GM12878 (cell line): ENCODE data around the gene BORCS5. TPM values are rescaled to one million over a fixed set of nuclear protein-coding genes. Genes with fewer than 3 reads are reported as not detected.

Source experiments
- ATAC-seq: fragments of 200-7000 bp; cut with Tn5 transposase; 3 replicates; pipeline ENCODE4 v1.9.1; 2020; ENCODE audit warnings: mild to moderate bottlenecking, moderate library complexity
- BruUV-seq: library from RNA; stranded (reverse); fragments of 400-500 nt; replicated peaks from 2 replicates; lab custom pipeline; 2021; lab: Mats Ljungman, UMichigan
- CTCF ChIA-PET: fragments of 300-600 bp; sonication (Branson Sonifier 250); formaldehyde crosslinking; extraction: SDS; loops from one replicate; lab custom pipeline; 2021; ENCODE audit warnings: inconsistent platforms; lab: Yijun Ruan, JAX
- POLR2A ChIA-PET: fragments of 350-600 bp; formaldehyde crosslinking; extraction: SDS; loops from one replicate; lab custom pipeline; 2021; ENCODE audit warnings: inconsistent platforms; lab: Charles Lee
- RAD21 ChIA-PET: fragments of 300-600 bp; sonication (Branson Sonifier 250); formaldehyde crosslinking; loops from one replicate; lab custom pipeline; 2023; ENCODE audit warnings: antibody characterized with exemption; ENCODE audit not compliant: unreplicated experiment; lab: Charles Lee
- SMC1A ChIA-PET: fragments of 300-600 bp; sonication (Branson Sonifier 250); formaldehyde crosslinking; loops from one replicate; lab custom pipeline; 2023; ENCODE audit not compliant: unreplicated experiment, uncharacterized antibody; lab: Charles Lee
- DNase-seq: peaks from one replicate; pipeline ENCODE4 v3.0.0-alpha.2; 2011; ENCODE audit warnings: low read depth, low spot score
- FAIRE-seq: peaks from 3 replicates; lab custom pipeline; 2011; peaks lifted over from hg19 to GRCh38; lab: Jason Lieb, UNC
- H2AFZ ChIP-seq: 2 replicates; pipeline ENCODE4 v1.6.0; 2011; ENCODE audit warnings: low read depth, low read length, control low read depth; ENCODE audit not compliant: control insufficient read depth
- H3K27ac ChIP-seq: 2 replicates; pipeline ENCODE4 v1.5.1; 2011; ENCODE audit warnings: control low read depth; ENCODE audit not compliant: control insufficient read depth, insufficient read depth
- H3K27me3 ChIP-seq, 2 experiments: replicated peaks in 1 of 2; 2 replicates each; pipeline versions ENCODE4 v1.6.0 to v1.6.1; 2011; ENCODE audit warnings: low read length in 1 of 2; ENCODE audit not compliant: control insufficient read depth in 2 of 2, insufficient read depth in 2 of 2
- H3K36me3 ChIP-seq, 2 experiments: 2 replicates each; pipeline ENCODE4 v1.5.1; 2011; ENCODE audit warnings: low read length in 1 of 2; ENCODE audit not compliant: control insufficient read depth in 2 of 2, insufficient read depth in 2 of 2
- H3K4me1 ChIP-seq: 2 replicates; pipeline ENCODE4 v1.6.1; 2011; ENCODE audit warnings: mild to moderate bottlenecking, low read length, moderate library complexity, mixed read lengths; ENCODE audit not compliant: control insufficient read depth, insufficient read depth
- H3K4me2 ChIP-seq: 2 replicates; pipeline ENCODE4 v1.6.0; 2011; ENCODE audit warnings: control low read depth; ENCODE audit not compliant: control insufficient read depth, insufficient read depth
- H3K4me3 ChIP-seq: fragments of 200-600 bp; sonication (generic); 2 replicates; pipeline ENCODE4 v1.5.1; 2016
- H3K79me2 ChIP-seq: 2 replicates; pipeline ENCODE4 v1.6.0; 2011; ENCODE audit warnings: low read length; ENCODE audit not compliant: control insufficient read depth, insufficient read depth
- H3K9ac ChIP-seq: 2 replicates; pipeline ENCODE4 v1.8.0; 2011; ENCODE audit warnings: low read length, control low read depth, mixed read lengths; ENCODE audit not compliant: control insufficient read depth, insufficient read depth
- H3K9me3 ChIP-seq: replicated peaks from 3 replicates; pipeline ENCODE4 v1.5.1; 2011; ENCODE audit warnings: mild to moderate bottlenecking, low read length; ENCODE audit not compliant: control insufficient read depth, insufficient read depth
- H4K20me1 ChIP-seq: 2 replicates; pipeline ENCODE4 v1.6.0; 2011; ENCODE audit not compliant: control insufficient read depth, insufficient read depth
- ATF2 ChIP-seq: IDR thresholded peaks from 2 replicates; pipeline ENCODE4 v1.6.1; 2012; ENCODE audit warnings: low read length, inconsistent platforms
- GATAD2B ChIP-seq: fragments of 450-650 bp; conservative IDR thresholded peaks from 2 replicates; pipeline ENCODE4 v1.6.1; 2017; ENCODE audit warnings: low read depth, mild to moderate bottlenecking, moderate library complexity
- IKZF2 ChIP-seq, 2 experiments: fragments of 450-650 bp; IDR thresholded peaks; 2 replicates each; pipeline ENCODE4 v1.6.1; 2017; ENCODE audit warnings: mild to moderate bottlenecking in 2 of 2, moderate library complexity in 2 of 2
- MEF2A ChIP-seq: IDR thresholded peaks from 2 replicates; pipeline ENCODE4 v1.6.1; 2011; ENCODE audit warnings: low read depth, mild to moderate bottlenecking, low read length, moderate library complexity; ENCODE audit not compliant: insufficient read depth
- RELA ChIP-seq: fragments of 450-650 bp; IDR thresholded peaks from 2 replicates; pipeline ENCODE4 v1.8.0; 2014; ENCODE audit warnings: borderline replicate concordance; ENCODE audit not compliant: partially characterized antibody
- RELB ChIP-seq: fragments of 450-650 bp; IDR thresholded peaks from 2 replicates; pipeline ENCODE4 v1.6.1; 2017; ENCODE audit warnings: low read depth, mild to moderate bottlenecking, moderate library complexity
- SMARCA5 ChIP-seq: fragments of 450-650 bp; IDR thresholded peaks from 2 replicates; pipeline ENCODE4 v1.6.1; 2017; ENCODE audit warnings: mild to moderate bottlenecking
- SREBF2 ChIP-seq: IDR thresholded peaks from 2 replicates; pipeline ENCODE4 v1.6.1; 2012; ENCODE audit warnings: mild to moderate bottlenecking, low read length
- STAT3 ChIP-seq: IDR thresholded peaks from 2 replicates; pipeline ENCODE4 v1.6.1; 2011; ENCODE audit warnings: low read depth, low read length, improper control_type of control experiment
- TCF12 ChIP-seq: IDR thresholded peaks from 2 replicates; pipeline ENCODE4 v1.6.1; 2011; ENCODE audit warnings: low read depth, mild to moderate bottlenecking, low read length
- WGBS: methylation state at CpG from one replicate; pipeline ENCODE4 v1.1.6; 2016; ENCODE audit warnings: low lambda C conversion rate; ENCODE audit not compliant: insufficient replicate concordance, insufficient coverage; ENCODE audit errors: missing lambda C conversion rate; 5-methylcytosine and 5-hydroxymethylcytosine counted together
- in situ Hi-C: fragments of 300-500 bp; cut with MboI; formaldehyde crosslinking; loops from 9 replicates; pipeline ENCODE4 v1.14.3; 2018; ENCODE audit warnings: mixed read lengths
- intact Hi-C: fragments of 100-400 bp; cut with micrococcal nuclease; formaldehyde crosslinking; loops from one replicate; pipeline ENCODE4 v1.14.2; 2022; ENCODE audit not compliant: unreplicated experiment
- polyA plus RNA-seq, 11 experiments: library from polyadenylated mRNA; depleted of rRNA in 4 of 11; unstranded in 6 of 11; stranded (reverse) in 5 of 11; fragments of >200 nt; fragmentation: Nextera tagmentation in 4 of 11; fragmentation: Illumina TruSeq in 1 of 11; extraction: Ambion mirVana in 4 of 11; extraction: Trizol in 1 of 11; gene quantifications; 1 replicate in 1 of 11; 2 replicates in 10 of 11; pipeline versions ENCODE4 v1.2.1 to v1.2.3, GENCODE V29; 2011 to 2016; ENCODE audit warnings: inconsistent platforms in 2 of 11, missing spikeins in 2 of 11, low read depth in 1 of 11
- total RNA-seq, 4 experiments: library from RNA; depleted of rRNA in 3 of 4; stranded (reverse); fragments of >200 nt in 3 of 4; fragmentation: Illumina TruSeq in 1 of 4; extraction: Trizol in 1 of 4; gene quantifications; 2 replicates each; pipeline versions ENCODE4 v1.2.1 to v1.2.3, GENCODE V29; 2013 to 2021
- TF ChIP-seq, protein P1 (sequence below): IDR thresholded peaks from 2 replicates; pipeline ENCODE4 v1.6.1; 2011; ENCODE audit warnings: low read depth, low read length, improper control_type of control experiment, borderline replicate concordance
- TF ChIP-seq, protein P2 (sequence below): IDR thresholded peaks from 2 replicates; pipeline ENCODE4 v1.6.1; 2012; ENCODE audit warnings: improper control_type of control experiment, low read depth, low read length; ENCODE audit not compliant: insufficient replicate concordance

The BORCS5 gene
- total and polyA plus RNA-seq, 10 of the 15 experiments (the other 5 are each of a cell fraction or from before 2014, with no cell fraction given): 1.4 to 39.7 (median 16.1) TPM

- H3K79me2 ChIP-seq: peaks cover 45% of the 10 kb centered on the region
- FAIRE-seq (no peak), ATAC-seq (peak; percentile 32), DNase-seq (no peak)
- SMC1A ChIA-PET: interaction anchor here (0.6 to 5.6 kb wide), 36 partner anchors 9 to 233 kb away, joined by 3 to 98 read pairs (median 5); partner anchors contain the start of gene DUSP16
- H4K20me1 ChIP-seq: no peaks in the 10 kb centered on the region
- WGBS: 65% methylated on average over 9 of the region's 9 CpGs
- H3K4me3 ChIP-seq: 0 out of 2 replicates have a peak overlapping the region, but pooled peaks have one; percentile 7
- CTCF ChIA-PET: interaction anchor here (0.7 to 5.3 kb wide), 28 partner anchors 10 to 233 kb away, joined by 3 to 72 read pairs (median 4); partner anchors contain the start of genes BORCS5 and DUSP16
- no TSS peak for BruUV-seq
- peak overlapping the region; percentile 10; the same call in 1 of the 2 replicates for H3K9ac ChIP-seq
- H3K4me2 ChIP-seq: peak overlapping the region; percentile 59
- RAD21 ChIA-PET: interaction anchor here (0.8 to 5.6 kb wide), 29 partner anchors 13 to 233 kb away, joined by 3 to 56 read pairs (median 6); partner anchors contain the start of gene BORCS5
- no peaks in the 10 kb centered on the region; the same call in 2 of the 3 replicates for H3K9me3 ChIP-seq
- peaks cover 0 to 13% of the 10 kb centered on the region in 2 experiments; a peak in 2 of 4 replicates for H3K36me3 ChIP-seq
- peak overlapping the region; percentile 78 for H3K27ac ChIP-seq
- intact Hi-C loops: loop anchor here (5.0 kb wide), 1 partner anchor 121 kb away; no protein-coding TSS in a partner anchor
- H2AFZ ChIP-seq: no peak overlapping the region; the same call in 1 of the 2 replicates
- POLR2A ChIA-PET: interaction anchor here (0.7 to 6.0 kb wide), 22 partner anchors 8 to 212 kb away, joined by 3 to 51 read pairs (median 6); no protein-coding TSS in a partner anchor
- no peaks in the 10 kb centered on the region for H3K27me3 ChIP-seq
- H3K4me1 ChIP-seq: peaks cover 36% of the 10 kb centered on the region
- in situ Hi-C loops: no loop called here
- peak; percentile 59; the same call in 1 of the 2 replicates for TF ChIP-seq RELB
- 0 out of 4 replicates have a peak, but pooled peaks of 1 of the 2 experiments have one; percentile 38 for TF ChIP-seq IKZF2 (IDR thresholded peaks at IDR 0.05)
- TF ChIP-seq SREBF2: no peak
- TF ChIP-seq RELA: no peak
- TF ChIP-seq, protein P1, sequence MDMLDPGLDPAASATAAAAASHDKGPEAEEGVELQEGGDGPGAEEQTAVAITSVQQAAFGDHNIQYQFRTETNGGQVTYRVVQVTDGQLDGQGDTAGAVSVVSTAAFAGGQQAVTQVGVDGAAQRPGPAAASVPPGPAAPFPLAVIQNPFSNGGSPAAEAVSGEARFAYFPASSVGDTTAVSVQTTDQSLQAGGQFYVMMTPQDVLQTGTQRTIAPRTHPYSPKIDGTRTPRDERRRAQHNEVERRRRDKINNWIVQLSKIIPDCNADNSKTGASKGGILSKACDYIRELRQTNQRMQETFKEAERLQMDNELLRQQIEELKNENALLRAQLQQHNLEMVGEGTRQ: no peak
- TF ChIP-seq, protein P2, sequence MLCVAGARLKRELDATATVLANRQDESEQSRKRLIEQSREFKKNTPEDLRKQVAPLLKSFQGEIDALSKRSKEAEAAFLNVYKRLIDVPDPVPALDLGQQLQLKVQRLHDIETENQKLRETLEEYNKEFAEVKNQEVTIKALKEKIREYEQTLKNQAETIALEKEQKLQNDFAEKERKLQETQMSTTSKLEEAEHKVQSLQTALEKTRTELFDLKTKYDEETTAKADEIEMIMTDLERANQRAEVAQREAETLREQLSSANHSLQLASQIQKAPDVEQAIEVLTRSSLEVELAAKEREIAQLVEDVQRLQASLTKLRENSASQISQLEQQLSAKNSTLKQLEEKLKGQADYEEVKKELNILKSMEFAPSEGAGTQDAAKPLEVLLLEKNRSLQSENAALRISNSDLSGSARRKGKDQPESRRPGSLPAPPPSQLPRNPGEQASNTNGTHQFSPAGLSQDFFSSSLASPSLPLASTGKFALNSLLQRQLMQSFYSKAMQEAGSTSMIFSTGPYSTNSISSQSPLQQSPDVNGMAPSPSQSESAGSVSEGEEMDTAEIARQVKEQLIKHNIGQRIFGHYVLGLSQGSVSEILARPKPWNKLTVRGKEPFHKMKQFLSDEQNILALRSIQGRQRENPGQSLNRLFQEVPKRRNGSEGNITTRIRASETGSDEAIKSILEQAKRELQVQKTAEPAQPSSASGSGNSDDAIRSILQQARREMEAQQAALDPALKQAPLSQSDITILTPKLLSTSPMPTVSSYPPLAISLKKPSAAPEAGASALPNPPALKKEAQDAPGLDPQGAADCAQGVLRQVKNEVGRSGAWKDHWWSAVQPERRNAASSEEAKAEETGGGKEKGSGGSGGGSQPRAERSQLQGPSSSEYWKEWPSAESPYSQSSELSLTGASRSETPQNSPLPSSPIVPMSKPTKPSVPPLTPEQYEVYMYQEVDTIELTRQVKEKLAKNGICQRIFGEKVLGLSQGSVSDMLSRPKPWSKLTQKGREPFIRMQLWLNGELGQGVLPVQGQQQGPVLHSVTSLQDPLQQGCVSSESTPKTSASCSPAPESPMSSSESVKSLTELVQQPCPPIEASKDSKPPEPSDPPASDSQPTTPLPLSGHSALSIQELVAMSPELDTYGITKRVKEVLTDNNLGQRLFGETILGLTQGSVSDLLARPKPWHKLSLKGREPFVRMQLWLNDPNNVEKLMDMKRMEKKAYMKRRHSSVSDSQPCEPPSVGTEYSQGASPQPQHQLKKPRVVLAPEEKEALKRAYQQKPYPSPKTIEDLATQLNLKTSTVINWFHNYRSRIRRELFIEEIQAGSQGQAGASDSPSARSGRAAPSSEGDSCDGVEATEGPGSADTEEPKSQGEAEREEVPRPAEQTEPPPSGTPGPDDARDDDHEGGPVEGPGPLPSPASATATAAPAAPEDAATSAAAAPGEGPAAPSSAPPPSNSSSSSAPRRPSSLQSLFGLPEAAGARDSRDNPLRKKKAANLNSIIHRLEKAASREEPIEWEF: no peak
- peak; percentile 57; the same call in 1 of the 2 replicates for TF ChIP-seq GATAD2B
- TF ChIP-seq MEF2A: peak; percentile 40; the same call in 1 of the 2 replicates
- TF ChIP-seq ATF2: 0 out of 2 replicates have a peak, but pooled peaks have one; percentile 33
- TF ChIP-seq TCF12: no peak
- TF ChIP-seq STAT3: no peak
- TF ChIP-seq SMARCA5: no peak; the same call in 1 of the 2 replicates
Observed at GRCh38 chr12:12503384-12504078, 146.7 kb downstream of the BORCS5 start.
